HEK293 (cell line): ENCODE results near the gene GMDS.
A peak's percentile ranks its signal among the peaks of the same experiment; 100 is the strongest.

Experiments used
- CTCF ChIA-PET: fragments of 350-600 bp; formaldehyde crosslinking; extraction: SDS; loops from one replicate; lab custom pipeline; 2021; ENCODE audit warnings: antibody characterized with exemption; lab: Yijun Ruan, JAX
- POLR2A ChIA-PET: fragments of 300-600 bp; formaldehyde crosslinking; extraction: SDS; loops from one replicate; lab custom pipeline; 2020; ENCODE audit warnings: antibody characterized with exemption, inconsistent platforms; lab: Yijun Ruan, JAX
- H3K27ac ChIP-seq: fragments of 200-500 bp; sonication (Bioruptor generic); 2 replicates; pipeline ENCODE4 v1.5.1; 2014; ENCODE audit warnings: low read depth, low read length, control low read depth, inconsistent platforms; ENCODE audit errors: extremely low read depth
- H3K36me3 ChIP-seq, 2 experiments: fragments of 200-500 bp in 1 of 2; sonication (Bioruptor generic) in 1 of 2; 1 replicate in 1 of 2; 2 replicates in 1 of 2; pipeline ENCODE4 v1.5.1; 2014 to 2017; ENCODE audit warnings: inconsistent platforms in 2 of 2, low read length in 2 of 2; ENCODE audit not compliant: control insufficient read depth in 2 of 2, insufficient read depth in 1 of 2
- H3K4me1 ChIP-seq: fragments of 200-500 bp; sonication (Bioruptor generic); 2 replicates; pipeline ENCODE4 v1.5.1; 2014; ENCODE audit warnings: mild to moderate bottlenecking, low read length, inconsistent platforms; ENCODE audit not compliant: control insufficient read depth, insufficient read depth
- H3K4me3 ChIP-seq: 2 replicates; pipeline ENCODE4 v1.5.1; 2011; ENCODE audit warnings: low read depth, mild to moderate bottlenecking, control low read depth, low read length, moderate library complexity
- H3K9me3 ChIP-seq: fragments of 200-500 bp; sonication (Bioruptor generic); 2 replicates; pipeline ENCODE4 v1.5.1; 2014; ENCODE audit warnings: low read depth, low read length, inconsistent platforms; ENCODE audit not compliant: control insufficient read depth, insufficient read depth
- SP7 ChIP-seq: fragments of 450-650 bp; formaldehyde crosslinking; IDR thresholded peaks from 2 replicates; pipeline ENCODE4 v1.5.1; 2016; ENCODE audit warnings: missing biosample characterization, missing genetic modification characterization
- ZBTB21 ChIP-seq: fragments of 450-650 bp; formaldehyde crosslinking; IDR thresholded peaks from 2 replicates; pipeline ENCODE4 v1.5.1; 2017; ENCODE audit warnings: missing biosample characterization, missing genetic modification characterization
- ZNF19 ChIP-seq: fragments of 450-650 bp; formaldehyde crosslinking; IDR thresholded peaks from 2 replicates; pipeline ENCODE4; 2016; ENCODE audit warnings: missing biosample characterization, missing genetic modification characterization, low read depth
- ZNF211 ChIP-seq: fragments of 450-650 bp; formaldehyde crosslinking; IDR thresholded peaks from 2 replicates; pipeline ENCODE4 v1.5.1; 2016; ENCODE audit warnings: low read depth, missing biosample characterization, missing genetic modification characterization
- ZNF350 ChIP-seq: fragments of 450-650 bp; formaldehyde crosslinking; IDR thresholded peaks from 2 replicates; pipeline ENCODE4 v1.5.0; 2017; ENCODE audit warnings: missing biosample characterization, mild to moderate bottlenecking, missing genetic modification characterization
- ZNF473 ChIP-seq: fragments of 450-650 bp; formaldehyde crosslinking; IDR thresholded peaks from 2 replicates; pipeline ENCODE4 v1.5.1; 2017; ENCODE audit warnings: missing biosample characterization, missing genetic modification characterization
- ZNF544 ChIP-seq: fragments of 450-650 bp; formaldehyde crosslinking; IDR thresholded peaks from 2 replicates; pipeline ENCODE4 v1.5.0; 2017; ENCODE audit warnings: missing biosample characterization, missing genetic modification characterization
- ZNF610 ChIP-seq: fragments of 450-650 bp; formaldehyde crosslinking; IDR thresholded peaks from 2 replicates; pipeline ENCODE4 v1.5.1; 2016; ENCODE audit warnings: missing biosample characterization, missing genetic modification characterization, borderline replicate concordance
- TF ChIP-seq, protein P1 (sequence below): fragments of 450-650 bp; formaldehyde crosslinking; IDR thresholded peaks from 2 replicates; pipeline ENCODE4 v1.5.1; 2016; ENCODE audit warnings: missing biosample characterization, missing genetic modification characterization, low read depth
- TF ChIP-seq, protein P2 (sequence below): fragments of 450-650 bp; formaldehyde crosslinking; IDR thresholded peaks from 2 replicates; pipeline ENCODE4 v1.5.1; 2016; ENCODE audit warnings: missing biosample characterization, missing genetic modification characterization
- TF ChIP-seq, protein P3 (sequence below): fragments of 450-650 bp; IDR thresholded peaks from 2 replicates; pipeline ENCODE4 v1.5.1; 2018; ENCODE audit warnings: missing biosample characterization, mild to moderate bottlenecking, missing genetic modification characterization
- TF ChIP-seq, protein P4 (sequence below): fragments of 450-650 bp; formaldehyde crosslinking; IDR thresholded peaks from 2 replicates; pipeline ENCODE4 v1.5.1; 2016; ENCODE audit warnings: missing biosample characterization, missing genetic modification characterization
- TF ChIP-seq, protein P5 (sequence below): sonication (generic); formaldehyde crosslinking; IDR thresholded peaks from 2 replicates; pipeline ENCODE4 v1.8.1; 2022; ENCODE audit warnings: mild to moderate bottlenecking, moderate library complexity, missing genetic modification reagents

The GMDS gene

DNA sequence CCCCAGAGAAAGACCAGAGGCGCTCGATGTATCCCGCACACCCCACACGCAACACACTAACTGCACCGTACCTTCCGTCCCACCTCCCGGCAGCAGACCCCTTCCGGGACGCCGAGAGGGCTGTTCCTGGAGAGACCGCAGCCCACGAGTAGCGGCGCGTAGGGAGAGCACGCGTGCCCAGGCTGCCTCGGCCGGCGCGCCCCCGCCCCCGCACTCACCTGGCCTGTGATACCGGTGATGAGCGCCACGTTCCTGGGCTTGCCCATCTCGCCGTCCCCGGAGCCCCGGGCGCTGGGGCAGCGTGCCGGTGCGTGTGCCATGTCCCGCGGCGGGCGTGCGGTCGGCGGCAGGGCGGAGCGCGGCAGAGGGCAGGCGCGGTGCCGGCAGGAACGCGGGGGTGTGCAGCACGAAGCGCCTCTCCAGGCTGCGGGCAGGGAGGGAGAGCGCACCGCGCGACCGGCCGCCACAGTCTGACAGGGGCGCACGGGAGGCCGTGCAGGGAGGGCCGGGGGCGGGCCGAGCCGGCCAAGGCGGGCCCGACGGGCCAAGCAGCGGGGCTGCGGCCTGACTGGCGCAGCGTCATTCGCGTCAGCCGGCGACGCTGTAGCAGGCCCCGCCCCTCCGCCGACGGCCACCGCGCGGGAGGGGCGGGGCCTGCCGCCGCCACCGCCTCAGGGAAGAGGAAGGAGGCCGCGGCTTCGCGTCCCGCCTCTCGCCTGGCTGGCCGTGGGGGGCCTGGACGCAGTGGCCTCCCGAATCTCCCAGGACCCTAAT lies at the start of gene GMDS (continued):
- TF ChIP-seq, protein P1, sequence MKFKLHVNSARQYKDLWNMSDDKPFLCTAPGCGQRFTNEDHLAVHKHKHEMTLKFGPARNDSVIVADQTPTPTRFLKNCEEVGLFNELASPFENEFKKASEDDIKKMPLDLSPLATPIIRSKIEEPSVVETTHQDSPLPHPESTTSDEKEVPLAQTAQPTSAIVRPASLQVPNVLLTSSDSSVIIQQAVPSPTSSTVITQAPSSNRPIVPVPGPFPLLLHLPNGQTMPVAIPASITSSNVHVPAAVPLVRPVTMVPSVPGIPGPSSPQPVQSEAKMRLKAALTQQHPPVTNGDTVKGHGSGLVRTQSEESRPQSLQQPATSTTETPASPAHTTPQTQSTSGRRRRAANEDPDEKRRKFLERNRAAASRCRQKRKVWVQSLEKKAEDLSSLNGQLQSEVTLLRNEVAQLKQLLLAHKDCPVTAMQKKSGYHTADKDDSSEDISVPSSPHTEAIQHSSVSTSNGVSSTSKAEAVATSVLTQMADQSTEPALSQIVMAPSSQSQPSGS (tag by site-specific recombination) = no peak
- TF ChIP-seq, protein P2, sequence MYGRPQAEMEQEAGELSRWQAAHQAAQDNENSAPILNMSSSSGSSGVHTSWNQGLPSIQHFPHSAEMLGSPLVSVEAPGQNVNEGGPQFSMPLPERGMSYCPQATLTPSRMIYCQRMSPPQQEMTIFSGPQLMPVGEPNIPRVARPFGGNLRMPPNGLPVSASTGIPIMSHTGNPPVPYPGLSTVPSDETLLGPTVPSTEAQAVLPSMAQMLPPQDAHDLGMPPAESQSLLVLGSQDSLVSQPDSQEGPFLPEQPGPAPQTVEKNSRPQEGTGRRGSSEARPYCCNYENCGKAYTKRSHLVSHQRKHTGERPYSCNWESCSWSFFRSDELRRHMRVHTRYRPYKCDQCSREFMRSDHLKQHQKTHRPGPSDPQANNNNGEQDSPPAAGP (tag by site-specific recombination) = 0 out of 2 replicates have a peak, but pooled peaks have one; percentile 28
- TF ChIP-seq ZNF19 (tag by site-specific recombination) = no peak
- TF ChIP-seq ZBTB21 = no peak
- TF ChIP-seq, protein P3, sequence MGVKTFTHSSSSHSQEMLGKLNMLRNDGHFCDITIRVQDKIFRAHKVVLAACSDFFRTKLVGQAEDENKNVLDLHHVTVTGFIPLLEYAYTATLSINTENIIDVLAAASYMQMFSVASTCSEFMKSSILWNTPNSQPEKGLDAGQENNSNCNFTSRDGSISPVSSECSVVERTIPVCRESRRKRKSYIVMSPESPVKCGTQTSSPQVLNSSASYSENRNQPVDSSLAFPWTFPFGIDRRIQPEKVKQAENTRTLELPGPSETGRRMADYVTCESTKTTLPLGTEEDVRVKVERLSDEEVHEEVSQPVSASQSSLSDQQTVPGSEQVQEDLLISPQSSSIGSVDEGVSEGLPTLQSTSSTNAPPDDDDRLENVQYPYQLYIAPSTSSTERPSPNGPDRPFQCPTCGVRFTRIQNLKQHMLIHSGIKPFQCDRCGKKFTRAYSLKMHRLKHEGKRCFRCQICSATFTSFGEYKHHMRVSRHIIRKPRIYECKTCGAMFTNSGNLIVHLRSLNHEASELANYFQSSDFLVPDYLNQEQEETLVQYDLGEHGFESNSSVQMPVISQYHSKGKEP = peak; percentile 44; the same call in 1 of the 2 replicates
- TF ChIP-seq, protein P4, sequence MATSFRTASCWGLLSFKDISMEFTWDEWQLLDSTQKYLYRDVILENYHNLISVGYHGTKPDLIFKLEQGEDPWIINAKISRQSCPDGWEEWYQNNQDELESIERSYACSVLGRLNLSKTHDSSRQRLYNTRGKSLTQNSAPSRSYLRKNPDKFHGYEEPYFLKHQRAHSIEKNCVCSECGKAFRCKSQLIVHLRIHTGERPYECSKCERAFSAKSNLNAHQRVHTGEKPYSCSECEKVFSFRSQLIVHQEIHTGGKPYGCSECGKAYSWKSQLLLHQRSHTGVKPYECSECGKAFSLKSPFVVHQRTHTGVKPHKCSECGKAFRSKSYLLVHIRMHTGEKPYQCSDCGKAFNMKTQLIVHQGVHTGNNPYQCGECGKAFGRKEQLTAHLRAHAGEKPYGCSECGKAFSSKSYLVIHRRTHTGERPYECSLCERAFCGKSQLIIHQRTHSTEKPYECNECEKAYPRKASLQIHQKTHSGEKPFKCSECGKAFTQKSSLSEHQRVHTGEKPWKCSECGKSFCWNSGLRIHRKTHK (tag by site-specific recombination) = no peak

DNA sequence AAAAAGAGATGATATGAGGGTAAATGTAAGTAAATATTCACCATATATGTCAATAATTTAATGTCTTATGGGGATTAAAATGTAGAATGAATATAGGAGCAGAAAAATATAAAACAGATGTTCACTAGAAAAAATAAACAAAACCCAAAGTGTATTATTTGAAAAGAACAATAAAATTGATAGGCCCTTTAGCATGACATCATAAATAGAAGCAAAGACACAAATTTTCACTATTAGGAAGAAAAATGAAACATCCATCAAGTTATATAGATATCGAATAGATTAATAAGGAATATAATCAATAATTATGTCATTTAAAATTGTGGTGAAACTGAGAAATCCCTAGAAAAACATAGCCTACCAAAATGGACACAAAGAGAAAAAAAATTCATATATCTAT lies 40.1 kb upstream of the GMDS start:
- no peaks in the 10 kb centered on the region for H3K4me1 ChIP-seq
- H3K27ac ChIP-seq = no peak overlapping the region
- H3K4me3 ChIP-seq = no peak overlapping the region
- ChIA-PET POLR2A (no interaction called here), CTCF (interaction anchor here (0.7 kb wide), 1 partner anchor 691 kb away, joined by 4 read pairs; no protein-coding TSS in a partner anchor)
- no peaks in the 10 kb centered on the region; the same call in 1 of the 2 replicates for H3K9me3 ChIP-seq
- no peaks in the 10 kb centered on the region for H3K36me3 ChIP-seq
- no peak for TF ChIP-seq ZNF211 (tag by site-specific recombination)
- TF ChIP-seq, protein P1 (tag by site-specific recombination) = peak; percentile 56; the same call in 1 of the 2 replicates

DNA sequence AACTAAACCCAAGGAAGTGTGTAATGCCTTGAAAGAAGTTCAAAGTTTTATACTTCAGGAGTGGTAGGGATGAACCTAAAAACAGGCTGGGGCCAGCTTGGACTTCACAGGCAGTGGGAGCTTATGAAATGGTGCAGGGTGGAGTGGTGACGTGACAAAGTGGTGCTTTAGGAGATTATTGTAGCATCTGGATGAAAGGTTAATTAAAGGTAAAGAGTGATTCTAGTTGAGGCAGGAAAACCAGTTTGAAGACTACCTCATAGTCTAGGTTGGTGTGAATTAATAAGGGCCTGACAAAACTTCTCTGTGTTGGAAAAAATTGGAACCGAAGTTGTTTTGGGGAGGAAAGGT lies 30.5 kb upstream of the GMDS start:
- CTCF ChIA-PET = no interaction called here
- Histone ChIP-seq H3K9me3 (peaks cover 6% of the 10 kb centered on the region), H3K4me3 (no peak overlapping the region), H3K36me3 (peaks cover 0 to 24% of the 10 kb centered on the region in 2 experiments; a peak in 1 of 3 replicates), H3K4me1 (no peaks in the 10 kb centered on the region), H3K27ac (no peak overlapping the region)
- no peak for TF ChIP-seq ZNF610 (tag by site-specific recombination)
- no peak for TF ChIP-seq SP7 (tag by site-specific recombination)
- TF ChIP-seq ZNF473 (tag by site-specific recombination) = no peak
- no peak for TF ChIP-seq ZNF544 (tag by site-specific recombination)
- no peak for TF ChIP-seq ZNF350 (tag by site-specific recombination)
- TF ChIP-seq ZBTB21 = no peak
- TF ChIP-seq, protein P5, sequence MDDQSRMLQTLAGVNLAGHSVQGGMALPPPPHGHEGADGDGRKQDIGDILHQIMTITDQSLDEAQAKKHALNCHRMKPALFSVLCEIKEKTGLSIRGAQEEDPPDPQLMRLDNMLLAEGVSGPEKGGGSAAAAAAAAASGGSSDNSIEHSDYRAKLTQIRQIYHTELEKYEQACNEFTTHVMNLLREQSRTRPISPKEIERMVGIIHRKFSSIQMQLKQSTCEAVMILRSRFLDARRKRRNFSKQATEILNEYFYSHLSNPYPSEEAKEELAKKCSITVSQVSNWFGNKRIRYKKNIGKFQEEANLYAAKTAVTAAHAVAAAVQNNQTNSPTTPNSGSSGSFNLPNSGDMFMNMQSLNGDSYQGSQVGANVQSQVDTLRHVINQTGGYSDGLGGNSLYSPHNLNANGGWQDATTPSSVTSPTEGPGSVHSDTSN = no peak
- POLR2A ChIA-PET = no interaction called here
